Measurements from ENCODE around the gene LACRT. TPM values are rescaled to one million over a fixed set of nuclear protein-coding genes. Genes with fewer than 3 reads are reported as not detected.

LACRT gene
- total and polyA plus RNA-seq, 2 of the 4 experiments (the other 2 are of a cell fraction) = not detected

GRCh38 chr12:54604436-54604835 is 30.3 kb downstream of the LACRT start:
- Histone ChIP-seq H3K27ac (ENCODE audit: insufficient read depth, low read length) (no peak overlapping the region), H3K4ac (ENCODE audit: low read depth, low read length) (no peak overlapping the region), H3K4me3 (ENCODE audit: insufficient read depth, low read depth, low read length) (no peak overlapping the region), H4K8ac (ENCODE audit: low read depth in 2 of 2, low read length in 2 of 2) (no peak overlapping the region), H3K9me3 (ENCODE audit: control insufficient read depth, insufficient read depth, low read length) (no peaks in the 10 kb centered on the region), H2AK5ac (ENCODE audit: low read depth, low read length) (no peak overlapping the region), H3K18ac (ENCODE audit: low read depth, low read length) (no peak overlapping the region), H3K4me1 (ENCODE audit: control insufficient read depth, insufficient read depth, low read length) (no peaks in the 10 kb centered on the region), H3K14ac (replicated peaks; ENCODE audit: low read depth, low read length) (no peak overlapping the region), H3K36me3 (ENCODE audit: control insufficient read depth, insufficient read depth, low read length) (no peaks in the 10 kb centered on the region), H2BK5ac (ENCODE audit: low read depth, low read length, poor library complexity, severe bottlenecking) (no peak overlapping the region), H3K9me1 (ENCODE audit: insufficient read depth, low read length) (no peaks in the 10 kb centered on the region), H3K79me1 (ENCODE audit: low read depth in 1 of 2, low read length in 2 of 2) (no peaks in the 10 kb centered on the region), H2BK20ac (ENCODE audit: low read depth, low read length) (no peak overlapping the region), H3K27me3 (ENCODE audit: control insufficient read depth, insufficient read depth, low read length) (peaks cover 2% of the 10 kb centered on the region; the same call in 1 of the 2 replicates), H4K91ac (ENCODE audit: insufficient read depth, low read depth, low read length) (no peak overlapping the region), H2AK9ac (replicated peaks; ENCODE audit: low read depth, low read length, poor library complexity) (no peak overlapping the region), H3K9ac (ENCODE audit: low read depth, low read length) (no peak overlapping the region), H4K20me1 (ENCODE audit: insufficient read depth, low read length) (no peaks in the 10 kb centered on the region), H2BK15ac (ENCODE audit: low read depth, low read length) (no peak overlapping the region), H4K5ac (ENCODE audit: low read depth, low read length) (no peak overlapping the region), H3K56ac (ENCODE audit: extremely low read depth, insufficient read depth, low read length) (no peak overlapping the region), H3K23ac (ENCODE audit: low read depth, low read length) (no peak overlapping the region), H2BK120ac (ENCODE audit: low read depth, low read length) (no peak overlapping the region), H2AFZ (replicated peaks; ENCODE audit: low read length, poor library complexity) (no peak overlapping the region), H3K4me2 (ENCODE audit: low read depth, low read length) (no peak overlapping the region)
- dilution Hi-C loops (cut with HindIII; ENCODE audit: low sequenced_read_pairs, unreplicated experiment) (no loop called here), intact Hi-C loops (cut with micrococcal nuclease) (loop anchor here (5.0 kb wide), 1 partner anchor 353 kb away; no protein-coding TSS in a partner anchor), in situ Hi-C loops (cut with MboI; ENCODE audit: low sequenced_read_pairs) (no loop called here)
- CTCF ChIA-PET = interaction anchor here (1.6 kb wide), 1 partner anchor 24 kb away, joined by 5 read pairs; no protein-coding TSS in a partner anchor
- ATAC-seq (ENCODE audit: low read depth) = no peak
- TF ChIP-seq MAFK (IDR thresholded peaks at IDR 0.05; ENCODE audit: low read depth, low read length) (no peak), SMC3 (IDR thresholded peaks at IDR 0.05; ENCODE audit: low read depth, low read length) (no peak), CHD1 (IDR thresholded peaks at IDR 0.05; ENCODE audit: low read depth, low read length) (no peak), CTCF (conservative IDR thresholded peaks at IDR 0.05; ENCODE audit: low read depth, low read length) (no peak), RAD21 (IDR thresholded peaks at IDR 0.05; ENCODE audit: low read length) (no peak), RCOR1 (IDR thresholded peaks at IDR 0.05; ENCODE audit: insufficient replicate concordance, low read length) (no peak), ELK1 (IDR thresholded peaks at IDR 0.05; ENCODE audit: borderline replicate concordance, low read depth, low read length) (no peak), BHLHE40 (IDR thresholded peaks at IDR 0.05; ENCODE audit: low read depth, low read length) (no peak), MAZ (IDR thresholded peaks at IDR 0.05; ENCODE audit: borderline replicate concordance, low read depth, low read length) (no peak)
- TF ChIP-seq, protein P1, sequence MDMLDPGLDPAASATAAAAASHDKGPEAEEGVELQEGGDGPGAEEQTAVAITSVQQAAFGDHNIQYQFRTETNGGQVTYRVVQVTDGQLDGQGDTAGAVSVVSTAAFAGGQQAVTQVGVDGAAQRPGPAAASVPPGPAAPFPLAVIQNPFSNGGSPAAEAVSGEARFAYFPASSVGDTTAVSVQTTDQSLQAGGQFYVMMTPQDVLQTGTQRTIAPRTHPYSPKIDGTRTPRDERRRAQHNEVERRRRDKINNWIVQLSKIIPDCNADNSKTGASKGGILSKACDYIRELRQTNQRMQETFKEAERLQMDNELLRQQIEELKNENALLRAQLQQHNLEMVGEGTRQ (IDR thresholded peaks at IDR 0.05; ENCODE audit: low read depth, low read length) = no peak
- no TSS peak for BruUV-seq (replicated peaks)
- no CpG with 5 or more reads among the region's 4 CpGs for WGBS, 2 experiments (ENCODE audit: extremely low coverage in 2 of 2, insufficient read length in 1 of 2)
- POLR2A ChIA-PET (ENCODE audit: unreplicated experiment) = no interaction called here
- no peak for DNase-seq
